HepG2 (cell line): ENCODE measurements around the gene RGS13. TPM values are rescaled to one million over a fixed set of nuclear protein-coding genes. Genes with fewer than 3 reads are reported as not detected.

Experiments used
- ATAC-seq: fragments of 200-7000 bp; cut with Tn5 transposase; 3 replicates; pipeline ENCODE4 v1.9.1; 2020; ENCODE audit warnings: mild to moderate bottlenecking, moderate library complexity
- BruUV-seq: library from RNA; stranded (reverse); fragments of 400-500 nt; replicated peaks from 2 replicates; lab custom pipeline; 2021; lab: Mats Ljungman, UMichigan
- CTCF ChIA-PET: fragments of 300-600 bp; formaldehyde crosslinking; extraction: SDS; loops from one replicate; lab custom pipeline; 2021; ENCODE audit warnings: low total read pairs, inconsistent platforms, low intra/inter-chr PET ratio; lab: Yijun Ruan, JAX
- POLR2A ChIA-PET: fragments of 350-600 bp; sonication (Branson Sonifier 250); formaldehyde crosslinking; loops from one replicate; lab custom pipeline; 2020; ENCODE audit warnings: antibody characterized with exemption, inconsistent platforms; lab: Yijun Ruan, JAX
- DNase-seq: peaks from one replicate; pipeline ENCODE4 v3.0.0-alpha.2; 2015; ENCODE audit warnings: low spot score
- FAIRE-seq: peaks from 3 replicates; lab custom pipeline; 2011; peaks lifted over from hg19 to GRCh38; lab: Jason Lieb, UNC
- H2AFZ ChIP-seq: one replicate; pipeline ENCODE4 v1.6.1; 2011; ENCODE audit warnings: low read length, inconsistent platforms
- H3K27ac ChIP-seq: fragments of 300-600 bp; 3 replicates; pipeline ENCODE4 v1.8.0; 2011; ENCODE audit warnings: mixed run types, mild to moderate bottlenecking, mixed read lengths, low read length, inconsistent platforms; ENCODE audit not compliant: insufficient read depth; ENCODE audit errors: extremely low read length
- H3K27me3 ChIP-seq, 2 experiments: fragments of 200-600 bp in 1 of 2; 2 replicates in 1 of 2; 3 replicates in 1 of 2; pipeline versions ENCODE4 v1.6.0 to v1.8.0; 2011; ENCODE audit warnings: low read length in 2 of 2, mild to moderate bottlenecking in 2 of 2, moderate library complexity in 2 of 2, inconsistent platforms in 1 of 2; ENCODE audit not compliant: insufficient read depth in 2 of 2, control insufficient read depth in 1 of 2
- H3K36me3 ChIP-seq, 2 experiments: fragments of 200-600 bp in 1 of 2; replicated peaks in 1 of 2; 2 replicates in 1 of 2; 3 replicates in 1 of 2; pipeline versions ENCODE4 v1.5.1 to v1.8.0; 2011; ENCODE audit warnings: low read length in 2 of 2, inconsistent platforms in 1 of 2; ENCODE audit not compliant: insufficient read depth in 2 of 2, control insufficient read depth in 1 of 2
- H3K4me1 ChIP-seq: 2 replicates; pipeline ENCODE4 v1.5.1; 2012; ENCODE audit warnings: low read length, inconsistent platforms; ENCODE audit not compliant: insufficient read depth
- H3K4me2 ChIP-seq: 2 replicates; pipeline ENCODE4 v1.6.0; 2011; ENCODE audit warnings: low read depth, low read length, inconsistent platforms
- H3K4me3 ChIP-seq, 3 experiments: fragments of 200-600 bp in 1 of 3; sonication (generic), shearing (Covaris generic) in 1 of 3; replicated peaks in 1 of 3; 2 replicates each; pipeline ENCODE4 v1.5.1; 2011 to 2016; ENCODE audit warnings: low read length in 3 of 3, inconsistent platforms in 2 of 3, low read depth in 2 of 3, mild to moderate bottlenecking in 2 of 3, control low read depth in 1 of 3, mixed read lengths in 1 of 3; ENCODE audit not compliant: insufficient read depth in 1 of 3
- H3K79me2 ChIP-seq: one replicate; pipeline ENCODE4 v1.6.1; 2011; ENCODE audit warnings: low read length, inconsistent platforms; ENCODE audit not compliant: insufficient read depth
- H3K9ac ChIP-seq: 2 replicates; pipeline ENCODE4 v1.6.0; 2011; ENCODE audit warnings: mild to moderate bottlenecking, low read depth, low read length, inconsistent platforms; ENCODE audit not compliant: insufficient read depth
- H3K9me3 ChIP-seq: 2 replicates; pipeline ENCODE4 v1.5.1; 2012; ENCODE audit warnings: mild to moderate bottlenecking, low read length
- H4K20me1 ChIP-seq: 2 replicates; pipeline ENCODE4 v1.6.0; 2011; ENCODE audit warnings: inconsistent platforms, mild to moderate bottlenecking, low read length, moderate library complexity; ENCODE audit not compliant: insufficient read depth
- DMAP1 ChIP-seq: IDR thresholded peaks from 2 replicates; pipeline ENCODE4 v1.6.1; 2016
- FOXP1 ChIP-seq, 2 experiments: fragments of 450-650 bp in 1 of 2; IDR thresholded peaks; 2 replicates each; pipeline ENCODE4 v1.6.1; 2017 to 2018; ENCODE audit warnings: antibody characterized with exemption in 1 of 2
- HIVEP1 ChIP-seq: sonication (generic); formaldehyde crosslinking; IDR thresholded peaks from 2 replicates; pipeline ENCODE4 v1.4.0; 2020; ENCODE audit warnings: mild to moderate bottlenecking, missing genetic modification reagents
- KLF15 ChIP-seq: sonication (generic); formaldehyde crosslinking; IDR thresholded peaks from 2 replicates; pipeline ENCODE4 v1.8.1; 2023; ENCODE audit warnings: borderline replicate concordance, mild to moderate bottlenecking, inconsistent platforms, missing genetic modification reagents, mixed read lengths
- MEIS2 ChIP-seq: sonication (generic); formaldehyde crosslinking; IDR thresholded peaks from 2 replicates; pipeline ENCODE4 v1.9.0; 2021; ENCODE audit warnings: mild to moderate bottlenecking, missing genetic modification reagents
- NFE2 ChIP-seq: sonication (generic); formaldehyde crosslinking; IDR thresholded peaks from 2 replicates; pipeline ENCODE4 v1.4.0; 2020; ENCODE audit warnings: missing genetic modification reagents
- RARA ChIP-seq: IDR thresholded peaks from 2 replicates; pipeline ENCODE4 v1.6.1; 2016; ENCODE audit warnings: missing genetic modification reagents, missing compliant biosample characterization
- REST ChIP-seq, 2 experiments: IDR thresholded peaks; 2 replicates each; pipeline ENCODE4 v1.6.1; 2011 to 2012; ENCODE audit warnings: low read length in 2 of 2, borderline replicate concordance in 1 of 2, low read depth in 1 of 2, mild to moderate bottlenecking in 1 of 2, moderate library complexity in 1 of 2
- SALL1 ChIP-seq: sonication (generic); formaldehyde crosslinking; IDR thresholded peaks from 2 replicates; pipeline ENCODE4 v1.8.0; 2022; ENCODE audit warnings: mild to moderate bottlenecking, missing genetic modification reagents
- SETDB1 ChIP-seq: sonication (generic); formaldehyde crosslinking; IDR thresholded peaks from 2 replicates; pipeline ENCODE4 v1.5.1; 2020; ENCODE audit warnings: missing genetic modification reagents, mild to moderate bottlenecking, borderline replicate concordance
- SOX5 ChIP-seq: IDR thresholded peaks from 2 replicates; pipeline ENCODE4 v1.6.1; 2016; ENCODE audit warnings: borderline replicate concordance
- ZNF180 ChIP-seq: sonication (generic); formaldehyde crosslinking; IDR thresholded peaks from 2 replicates; pipeline ENCODE4 v1.4.0; 2020; ENCODE audit warnings: low read depth, missing genetic modification reagents, borderline replicate concordance
- ZNF256 ChIP-seq: sonication (generic); formaldehyde crosslinking; conservative IDR thresholded peaks from 2 replicates; pipeline ENCODE4 v1.4.0; 2020; ENCODE audit warnings: missing genetic modification reagents
- ZNF337 ChIP-seq: sonication (generic); formaldehyde crosslinking; IDR thresholded peaks from 2 replicates; pipeline ENCODE4 v1.5.1; 2020; ENCODE audit warnings: missing genetic modification reagents, low read depth, mild to moderate bottlenecking, borderline replicate concordance
- ZNF367 ChIP-seq: sonication (generic); formaldehyde crosslinking; IDR thresholded peaks from 2 replicates; pipeline ENCODE4 v1.4.0; 2020; ENCODE audit warnings: missing genetic modification reagents, borderline replicate concordance
- ZNF772 ChIP-seq: sonication (generic); formaldehyde crosslinking; IDR thresholded peaks from 2 replicates; pipeline ENCODE4 v1.5.0; 2020; ENCODE audit warnings: mild to moderate bottlenecking, missing genetic modification reagents
- WGBS: methylation state at CpG from one replicate; pipeline ENCODE4 v1.1.6; 2017; ENCODE audit warnings: low lambda C conversion rate; 5-methylcytosine and 5-hydroxymethylcytosine counted together
- in situ Hi-C: cut with HindIII; loops from 2 replicates; pipeline ENCODE4 v1.10.0; 2017; ENCODE audit warnings: low pct_unique_long_range_greater_than_20kb; ENCODE audit not compliant: extremely low pct_ligation_motif_present
- intact Hi-C: fragments of 100-400 bp; cut with micrococcal nuclease; formaldehyde crosslinking; loops from one replicate; pipeline ENCODE4 v1.10.0; 2022; ENCODE audit not compliant: unreplicated experiment
- polyA plus RNA-seq, 8 experiments: library from polyadenylated mRNA; depleted of rRNA in 3 of 8; stranded (reverse) in 7 of 8; unstranded in 1 of 8; fragments of >200 nt; fragmentation: Illumina TruSeq in 4 of 8; extraction: Trizol in 4 of 8; gene quantifications; 2 replicates each; pipeline versions ENCODE4 v1.2.1 to v1.2.3, GENCODE V29; 2011 to 2016; ENCODE audit warnings: low read depth in 4 of 8, missing spikeins in 1 of 8, mixed read lengths in 1 of 8; ENCODE audit not compliant: insufficient read depth in 1 of 8
- total RNA-seq, 5 experiments: library from RNA; depleted of rRNA; stranded (reverse); fragments of >200 nt; fragmentation: Illumina TruSeq; extraction: Trizol; gene quantifications; 2 replicates each; pipeline ENCODE4 v1.2.3, GENCODE V29; 2016; ENCODE audit warnings: low read depth in 1 of 5
- TF ChIP-seq, protein P1 (sequence below): sonication (generic); formaldehyde crosslinking; IDR thresholded peaks from 2 replicates; pipeline ENCODE4 v1.5.0; 2020; ENCODE audit warnings: missing genetic modification reagents
- TF ChIP-seq, protein P2 (sequence below): sonication (generic); formaldehyde crosslinking; conservative IDR thresholded peaks from 2 replicates; pipeline ENCODE4 v1.4.0; 2020; ENCODE audit warnings: mild to moderate bottlenecking, missing genetic modification reagents, moderate library complexity

RGS13 gene
- total and polyA plus RNA-seq, 2 of the 13 experiments (the other 11 are each of a cell fraction or from before 2014, with no cell fraction given): not detected

- Histone ChIP-seq H3K36me3 (no peaks in the 10 kb centered on the region), H3K27me3 (no peaks in the 10 kb centered on the region), H3K4me2 (no peak overlapping the region), H3K4me3 (no peak overlapping the region), H3K9ac (no peak overlapping the region), H3K79me2 (no peaks in the 10 kb centered on the region), H4K20me1 (no peaks in the 10 kb centered on the region), H3K9me3 (no peaks in the 10 kb centered on the region), H3K27ac (no peak overlapping the region), H2AFZ (no peak overlapping the region), H3K4me1 (peaks cover 16% of the 10 kb centered on the region)
- in situ Hi-C loops (no loop called here), intact Hi-C loops (no loop called here)
- WGBS: 61% methylated on average over 1 of the region's 1 CpG
- FAIRE-seq (no peak), DNase-seq (peak; percentile 13), ATAC-seq (no peak; the same call in 1 of the 3 replicates)
- POLR2A ChIA-PET: no interaction called here
- CTCF ChIA-PET: no interaction called here
- no TSS peak for BruUV-seq
- TF ChIP-seq ZNF256: no peak
- peak; percentile 29; the same call in 1 of the 2 replicates for TF ChIP-seq SALL1 (CRISPR knock-in tag)
- TF ChIP-seq ZNF337 (CRISPR knock-in tag): no peak
- no peak for TF ChIP-seq FOXP1 (IDR thresholded peaks at IDR 0.05)
- peak; percentile 6; the same call in 1 of the 2 replicates for TF ChIP-seq FOXP1 (CRISPR knock-in tag; IDR thresholded peaks at IDR 0.05)
- TF ChIP-seq ZNF180 (CRISPR knock-in tag): no peak
- TF ChIP-seq KLF15 (CRISPR knock-in tag): no peak
- no peak for TF ChIP-seq HIVEP1
- no peak for TF ChIP-seq ZNF367
- TF ChIP-seq SOX5 (CRISPR knock-in tag): 0 out of 2 replicates have a peak, but pooled peaks have one; percentile 7
- TF ChIP-seq MEIS2 (CRISPR knock-in tag): peak; percentile 72; the same call in 1 of the 2 replicates
- no peak for TF ChIP-seq ZNF772 (CRISPR knock-in tag)
- TF ChIP-seq DMAP1: no peak
- no peak for TF ChIP-seq SETDB1
- TF ChIP-seq REST (IDR thresholded peaks at IDR 0.05; ENCODE audit: borderline replicate concordance in 1 of 2, low read depth in 1 of 2, low read length in 2 of 2): no peak
- TF ChIP-seq, protein P1, sequence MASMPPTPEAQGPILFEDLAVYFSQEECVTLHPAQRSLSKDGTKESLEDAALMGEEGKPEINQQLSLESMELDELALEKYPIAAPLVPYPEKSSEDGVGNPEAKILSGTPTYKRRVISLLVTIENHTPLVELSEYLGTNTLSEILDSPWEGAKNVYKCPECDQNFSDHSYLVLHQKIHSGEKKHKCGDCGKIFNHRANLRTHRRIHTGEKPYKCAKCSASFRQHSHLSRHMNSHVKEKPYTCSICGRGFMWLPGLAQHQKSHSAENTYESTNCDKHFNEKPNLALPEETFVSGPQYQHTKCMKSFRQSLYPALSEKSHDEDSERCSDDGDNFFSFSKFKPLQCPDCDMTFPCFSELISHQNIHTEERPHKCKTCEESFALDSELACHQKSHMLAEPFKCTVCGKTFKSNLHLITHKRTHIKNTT (CRISPR knock-in tag): no peak
- TF ChIP-seq NFE2: no peak
- peak; percentile 34; the same call in 1 of the 2 replicates for TF ChIP-seq RARA (CRISPR knock-in tag)
- TF ChIP-seq, protein P2, sequence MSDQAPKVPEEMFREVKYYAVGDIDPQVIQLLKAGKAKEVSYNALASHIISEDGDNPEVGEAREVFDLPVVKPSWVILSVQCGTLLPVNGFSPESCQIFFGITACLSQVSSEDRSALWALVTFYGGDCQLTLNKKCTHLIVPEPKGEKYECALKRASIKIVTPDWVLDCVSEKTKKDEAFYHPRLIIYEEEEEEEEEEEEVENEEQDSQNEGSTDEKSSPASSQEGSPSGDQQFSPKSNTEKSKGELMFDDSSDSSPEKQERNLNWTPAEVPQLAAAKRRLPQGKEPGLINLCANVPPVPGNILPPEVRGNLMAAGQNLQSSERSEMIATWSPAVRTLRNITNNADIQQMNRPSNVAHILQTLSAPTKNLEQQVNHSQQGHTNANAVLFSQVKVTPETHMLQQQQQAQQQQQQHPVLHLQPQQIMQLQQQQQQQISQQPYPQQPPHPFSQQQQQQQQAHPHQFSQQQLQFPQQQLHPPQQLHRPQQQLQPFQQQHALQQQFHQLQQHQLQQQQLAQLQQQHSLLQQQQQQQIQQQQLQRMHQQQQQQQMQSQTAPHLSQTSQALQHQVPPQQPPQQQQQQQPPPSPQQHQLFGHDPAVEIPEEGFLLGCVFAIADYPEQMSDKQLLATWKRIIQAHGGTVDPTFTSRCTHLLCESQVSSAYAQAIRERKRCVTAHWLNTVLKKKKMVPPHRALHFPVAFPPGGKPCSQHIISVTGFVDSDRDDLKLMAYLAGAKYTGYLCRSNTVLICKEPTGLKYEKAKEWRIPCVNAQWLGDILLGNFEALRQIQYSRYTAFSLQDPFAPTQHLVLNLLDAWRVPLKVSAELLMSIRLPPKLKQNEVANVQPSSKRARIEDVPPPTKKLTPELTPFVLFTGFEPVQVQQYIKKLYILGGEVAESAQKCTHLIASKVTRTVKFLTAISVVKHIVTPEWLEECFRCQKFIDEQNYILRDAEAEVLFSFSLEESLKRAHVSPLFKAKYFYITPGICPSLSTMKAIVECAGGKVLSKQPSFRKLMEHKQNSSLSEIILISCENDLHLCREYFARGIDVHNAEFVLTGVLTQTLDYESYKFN: 0 out of 2 replicates have a peak, but pooled peaks have one; percentile 36
Observed at GRCh38 chr1:192682335-192682734, 46.4 kb downstream of the RGS13 start.
